IMR-90 (cell line): ENCODE measurements around the gene HECTD2. TPM values are rescaled to one million over a fixed set of nuclear protein-coding genes. Genes with fewer than 3 reads are reported as not detected.
"Not testable (repeated sequence)": the region's sequence is repeated elsewhere in the genome, so short reads cannot be mapped to it uniquely, and the experiment has no call there.

ENCODE experiments used
- ATAC-seq: fragments of 200-7000 bp; cut with Tn5 transposase; 2 replicates; pipeline ENCODE4 v1.9.1; 2020; ENCODE audit warnings: low read depth, mild to moderate bottlenecking, moderate library complexity
- BruUV-seq: library from RNA; stranded (reverse); fragments of 400-500 nt; replicated peaks from 2 replicates; lab custom pipeline; 2021; lab: Mats Ljungman, UMichigan
- CTCF ChIA-PET: fragments of 300-600 bp; formaldehyde crosslinking; extraction: SDS; loops from one replicate; lab custom pipeline; 2021; ENCODE audit warnings: antibody characterized with exemption; lab: Yijun Ruan, JAX
- POLR2A ChIA-PET: fragments of 300-600 bp; sonication (Branson Sonifier 250); formaldehyde crosslinking; loops from one replicate; lab custom pipeline; 2022; ENCODE audit warnings: antibody characterized with exemption; ENCODE audit not compliant: unreplicated experiment; lab: Charles Lee
- DNase-seq: peaks from one replicate; pipeline ENCODE4 v3.0.0; 2013
- H2AFZ ChIP-seq: replicated peaks from 2 replicates; pipeline ENCODE3; 2013; ENCODE audit warnings: low read length, mild to moderate bottlenecking; ENCODE audit not compliant: poor library complexity
- H2AK5ac ChIP-seq: 2 replicates; pipeline ENCODE4 v1.6.1; 2013; ENCODE audit warnings: low read depth, low read length, inconsistent platforms
- H2AK9ac ChIP-seq: replicated peaks from 2 replicates; pipeline ENCODE3; 2013; ENCODE audit warnings: mild to moderate bottlenecking, low read depth, low read length, moderate library complexity; ENCODE audit not compliant: poor library complexity
- H2BK120ac ChIP-seq: 2 replicates; pipeline ENCODE4 v1.6.1; 2013; ENCODE audit warnings: low read depth, low read length, inconsistent platforms
- H2BK15ac ChIP-seq: 3 replicates; pipeline ENCODE4 v1.6.1; 2013; ENCODE audit warnings: low read depth, low read length, inconsistent platforms
- H2BK20ac ChIP-seq: 2 replicates; pipeline ENCODE4 v1.6.1; 2013; ENCODE audit warnings: low read depth, mild to moderate bottlenecking, inconsistent platforms, low read length, moderate library complexity
- H2BK5ac ChIP-seq: 2 replicates; pipeline ENCODE4 v1.6.1; 2013; ENCODE audit warnings: mild to moderate bottlenecking, low read depth, low read length, inconsistent platforms; ENCODE audit not compliant: poor library complexity, severe bottlenecking
- H3K14ac ChIP-seq: replicated peaks from 2 replicates; pipeline ENCODE4 v1.6.1; 2013; ENCODE audit warnings: low read depth, low read length, inconsistent platforms
- H3K18ac ChIP-seq: 2 replicates; pipeline ENCODE4 v1.6.1; 2013; ENCODE audit warnings: low read depth, low read length, control low read depth
- H3K23ac ChIP-seq: 2 replicates; pipeline ENCODE4 v1.6.1; 2013; ENCODE audit warnings: low read depth, low read length, inconsistent platforms
- H3K27ac ChIP-seq: 2 replicates; pipeline ENCODE4 v1.5.1; 2013; ENCODE audit warnings: mild to moderate bottlenecking, control low read depth, low read length; ENCODE audit not compliant: insufficient read depth
- H3K27me3 ChIP-seq: 2 replicates; pipeline ENCODE4 v1.6.1; 2013; ENCODE audit warnings: low read length; ENCODE audit not compliant: control insufficient read depth, insufficient read depth
- H3K36me3 ChIP-seq: 2 replicates; pipeline ENCODE4 v1.6.1; 2013; ENCODE audit warnings: low read length, mixed read lengths; ENCODE audit not compliant: control insufficient read depth, insufficient read depth
- H3K4ac ChIP-seq: 2 replicates; pipeline ENCODE4 v1.6.1; 2013; ENCODE audit warnings: low read depth, low read length, inconsistent platforms
- H3K4me1 ChIP-seq: 2 replicates; pipeline ENCODE4 v1.6.1; 2013; ENCODE audit warnings: low read length, mixed read lengths; ENCODE audit not compliant: control insufficient read depth, insufficient read depth
- H3K4me2 ChIP-seq: 2 replicates; pipeline ENCODE4 v1.6.1; 2013; ENCODE audit warnings: low read depth, mild to moderate bottlenecking, control low read depth, low read length, moderate library complexity
- H3K4me3 ChIP-seq: 2 replicates; pipeline ENCODE4 v1.5.1; 2013; ENCODE audit warnings: low read depth, mild to moderate bottlenecking, control low read depth, low read length, moderate library complexity; ENCODE audit not compliant: insufficient read depth
- H3K56ac ChIP-seq: 2 replicates; pipeline ENCODE4 v1.6.1; 2013; ENCODE audit warnings: low read length, inconsistent platforms; ENCODE audit not compliant: insufficient read depth; ENCODE audit errors: extremely low read depth
- H3K79me1 ChIP-seq, 2 experiments: 2 replicates each; pipeline ENCODE4 v1.6.1; 2013; ENCODE audit warnings: low read length in 2 of 2, inconsistent platforms in 1 of 2, low read depth in 1 of 2
- H3K9ac ChIP-seq: 2 replicates; pipeline ENCODE4 v1.6.1; 2013; ENCODE audit warnings: low read depth, low read length, control low read depth
- H3K9me1 ChIP-seq: 2 replicates; pipeline ENCODE4 v1.6.1; 2013; ENCODE audit warnings: low read length, inconsistent platforms; ENCODE audit not compliant: insufficient read depth
- H3K9me3 ChIP-seq: 2 replicates; pipeline ENCODE4 v1.6.1; 2013; ENCODE audit warnings: low read length; ENCODE audit not compliant: control insufficient read depth, insufficient read depth
- H4K20me1 ChIP-seq: 2 replicates; pipeline ENCODE4 v1.6.1; 2013; ENCODE audit warnings: low read length, inconsistent platforms; ENCODE audit not compliant: insufficient read depth
- H4K5ac ChIP-seq: 2 replicates; pipeline ENCODE4 v1.6.1; 2013; ENCODE audit warnings: mild to moderate bottlenecking, low read depth, low read length, control low read depth
- H4K8ac ChIP-seq, 2 experiments: 2 replicates each; pipeline ENCODE4 v1.6.1; 2013; ENCODE audit warnings: low read depth in 2 of 2, low read length in 2 of 2, control low read depth in 1 of 2, inconsistent platforms in 1 of 2
- H4K91ac ChIP-seq: 2 replicates; pipeline ENCODE4 v1.6.1; 2013; ENCODE audit warnings: low read depth, low read length, inconsistent platforms; ENCODE audit not compliant: insufficient read depth
- WGBS, 2 experiments: methylation state at CpG; one replicate each; pipeline versions ENCODE4 v1.1.5 to v1.1.7; 2013; ENCODE audit warnings: missing lambda C conversion rate in 2 of 2; ENCODE audit not compliant: insufficient read length in 1 of 2; ENCODE audit errors: extremely low coverage in 2 of 2; 5-methylcytosine and 5-hydroxymethylcytosine counted together
- dilution Hi-C: fragments of 300-500 bp; cut with HindIII; formaldehyde crosslinking; loops from one replicate; pipeline ENCODE4 v1.14.3; 2018; ENCODE audit warnings: low sequenced_read_pairs; ENCODE audit not compliant: unreplicated experiment
- in situ Hi-C: fragments of 300-500 bp; cut with MboI; formaldehyde crosslinking; loops from 3 replicates; pipeline ENCODE4 v1.14.3; 2019; ENCODE audit warnings: low sequenced_read_pairs, inconsistent platforms, mixed read lengths
- intact Hi-C: fragments of 100-400 bp; cut with micrococcal nuclease; formaldehyde crosslinking; loops from 2 replicates; pipeline ENCODE4 v1.10.0; 2022
- polyA plus RNA-seq, 3 experiments: library from polyadenylated mRNA; depleted of rRNA; stranded (reverse); fragments of >200 nt; gene quantifications; 2 replicates each; pipeline ENCODE4 v1.2.3, GENCODE V29; 2012; ENCODE audit warnings: low replicate concordance in 1 of 3
- total RNA-seq: library from RNA; depleted of rRNA; stranded (reverse); fragments of >200 nt; gene quantifications from 2 replicates; pipeline ENCODE4 v1.2.3, GENCODE V29; 2012

HECTD2 gene
- total and polyA plus RNA-seq, 2 of the 4 experiments (the other 2 are of a cell fraction), result 5.2 to 5.9 TPM

DNA sequence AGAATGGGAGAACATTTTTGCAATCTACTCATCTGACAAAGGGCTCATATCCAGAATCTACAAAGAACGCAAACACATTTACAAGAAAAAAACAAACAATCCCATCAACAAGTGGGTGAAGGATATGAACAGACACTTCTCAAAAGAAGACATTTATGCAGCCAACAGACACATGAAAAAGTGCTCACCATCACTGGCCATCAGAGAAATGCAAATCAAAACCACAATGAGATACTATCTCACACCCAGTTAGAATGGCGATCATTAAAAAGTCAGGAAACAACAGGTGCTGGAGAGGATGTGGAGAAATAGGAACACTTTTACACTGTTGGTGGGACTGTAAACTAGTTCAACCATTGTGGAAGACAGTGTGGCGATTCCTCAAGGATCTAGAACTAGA lies 44.6 kb upstream of the HECTD2 start:
- H2BK20ac ChIP-seq, H3K4me2 ChIP-seq, H3K4me3 ChIP-seq, H3K27ac ChIP-seq, H2AFZ ChIP-seq, H3K4ac ChIP-seq, H3K9me1 ChIP-seq, H3K9ac ChIP-seq, H3K36me3 ChIP-seq, in situ Hi-C loops, DNase-seq, H3K14ac ChIP-seq, BruUV-seq, H2BK5ac ChIP-seq, H2AK9ac ChIP-seq, intact Hi-C loops, H3K27me3 ChIP-seq, H3K56ac ChIP-seq, H4K5ac ChIP-seq, H4K91ac ChIP-seq, H4K8ac ChIP-seq, H2AK5ac ChIP-seq, H3K18ac ChIP-seq, H3K4me1 ChIP-seq, H2BK120ac ChIP-seq, CTCF ChIA-PET, dilution Hi-C loops, H3K9me3 ChIP-seq, POLR2A ChIA-PET, H3K79me1 ChIP-seq, H4K20me1 ChIP-seq, ATAC-seq, H2BK15ac ChIP-seq, H3K23ac ChIP-seq: not testable (repeated sequence)
- no CpG with 5 or more reads among the region's 3 CpGs for WGBS, 2 experiments
